ENCODE results near the gene SH2D2A.

- TF ChIP-seq CHD1 (IDR thresholded peaks at IDR 0.05; ENCODE audit: low read depth, low read length), result no peak
- TF ChIP-seq POLR2A (IDR thresholded peaks at IDR 0.05; ENCODE audit: low read depth, low read length), result no peak
- no peak for TF ChIP-seq CTCF (conservative IDR thresholded peaks at IDR 0.05; ENCODE audit: low read depth, low read length)
- TF ChIP-seq RCOR1 (IDR thresholded peaks at IDR 0.05; ENCODE audit: insufficient replicate concordance, low read length), result no peak
- no peak for TF ChIP-seq RAD21 (IDR thresholded peaks at IDR 0.05; ENCODE audit: low read length)
- TF ChIP-seq ELK1 (IDR thresholded peaks at IDR 0.05; ENCODE audit: borderline replicate concordance, low read depth, low read length), result no peak
- no peak for TF ChIP-seq CEBPB (IDR thresholded peaks at IDR 0.05; ENCODE audit: low read depth, low read length)
- TF ChIP-seq NFE2L2 (IDR thresholded peaks at IDR 0.05; ENCODE audit: low read depth, low read length), result no peak
- TF ChIP-seq FOS (IDR thresholded peaks at IDR 0.05; ENCODE audit: low read depth, low read length), result no peak
- TF ChIP-seq MXI1 (IDR thresholded peaks at IDR 0.05; ENCODE audit: borderline replicate concordance, low read depth, low read length), result no peak
Measured at GRCh38 chr1:156813298-156813697, 3.4 kb downstream of the SH2D2A start.
